Posterior cingulate gyrus (tissue), 11 donors: ENCODE results near the gene ZSWIM5.
"Not testable (repeated sequence)": the region's sequence is repeated elsewhere in the genome, so short reads cannot be mapped to it uniquely, and the experiment has no call there.

Source experiments
- DNase-seq, 10 donors: peaks; one replicate each; pipeline versions ENCODE4 v3.0.0 to v3.0.0-alpha.2; 2020 to 2021; ENCODE audit warnings: mixed read lengths in 3 of 10
- intact Hi-C: fragments of 100-400 bp; cut with DNase I; formaldehyde crosslinking; loops from one replicate; pipeline ENCODE4 v1.15.1; 2023

The ZSWIM5 gene

GRCh38 chr1:45148209-45148825 lies 58.1 kb downstream of the ZSWIM5 start:
- DNase-seq: no peak
- intact Hi-C loops: no loop called here

- DNase-seq: no peak
- intact Hi-C loops: no loop called here
Measured at GRCh38 chr1:45146833-45147232, 59.6 kb downstream of the ZSWIM5 start.

- intact Hi-C loops: no loop called here
- no peak for DNase-seq
Measured at GRCh38 chr1:45141247-45142003, 65.0 kb downstream of the ZSWIM5 start.

GRCh38 chr1:45136984-45137383 lies 69.4 kb downstream of the ZSWIM5 start:
- intact Hi-C loops: no loop called here
- DNase-seq: no peak

GRCh38 chr1:45135316-45135715 lies 71.1 kb downstream of the ZSWIM5 start:
- no peak for DNase-seq
- intact Hi-C loops: no loop called here

GRCh38 chr1:45134461-45134873 lies 71.9 kb downstream of the ZSWIM5 start:
- DNase-seq: no peak
- intact Hi-C loops: no loop called here

- intact Hi-C loops, DNase-seq: not testable (repeated sequence)
Measured at GRCh38 chr1:45132719-45133118, 73.7 kb downstream of the ZSWIM5 start.

- DNase-seq: no peak
- intact Hi-C loops: no loop called here
Measured at GRCh38 chr1:45123358-45123757, 83.0 kb downstream of the ZSWIM5 start.

- DNase-seq: no peak
- intact Hi-C loops: no loop called here
Measured at GRCh38 chr1:45122724-45123123, 83.7 kb downstream of the ZSWIM5 start.

- DNase-seq: no peak
- intact Hi-C loops: no loop called here
Measured at GRCh38 chr1:45117766-45118165, 88.6 kb downstream of the ZSWIM5 start.

GRCh38 chr1:45116820-45117219 lies 89.6 kb downstream of the ZSWIM5 start:
- intact Hi-C loops: no loop called here
- no peak for DNase-seq

- intact Hi-C loops: no loop called here
- DNase-seq: no peak
Measured at GRCh38 chr1:45116340-45116739, 90.1 kb downstream of the ZSWIM5 start.

- intact Hi-C loops, DNase-seq: not testable (repeated sequence)
Measured at GRCh38 chr1:45115198-45115597, 91.2 kb downstream of the ZSWIM5 start.

GRCh38 chr1:45112661-45113060 lies 93.7 kb downstream of the ZSWIM5 start:
- intact Hi-C loops: no loop called here
- DNase-seq: no peak

GRCh38 chr1:45111239-45111638 lies 95.2 kb downstream of the ZSWIM5 start:
- no peak for DNase-seq
- intact Hi-C loops: no loop called here

GRCh38 chr1:45107782-45108181 lies 98.6 kb downstream of the ZSWIM5 start:
- intact Hi-C loops: no loop called here
- DNase-seq: no peak

GRCh38 chr1:45106864-45107263 lies 99.5 kb downstream of the ZSWIM5 start:
- DNase-seq, intact Hi-C loops: not testable (repeated sequence)

- intact Hi-C loops: not testable (repeated sequence)
- DNase-seq: peak in 2 of 10 donors; percentile 75 to 80
Measured at GRCh38 chr1:45106156-45106545, 100.3 kb downstream of the ZSWIM5 start.

- peak in 2 of 10 donors; percentile 79 to 83 for DNase-seq
- intact Hi-C loops: not testable (repeated sequence)
Measured at GRCh38 chr1:45105486-45106155, 100.8 kb downstream of the ZSWIM5 start.

- no peak for DNase-seq
- intact Hi-C loops: no loop called here
Measured at GRCh38 chr1:45103534-45103933, 102.9 kb downstream of the ZSWIM5 start.

GRCh38 chr1:45101947-45102346 lies 104.5 kb downstream of the ZSWIM5 start:
- no peak for DNase-seq
- intact Hi-C loops: no loop called here

- intact Hi-C loops, DNase-seq: not testable (repeated sequence)
Measured at GRCh38 chr1:45101528-45101927, 104.9 kb downstream of the ZSWIM5 start.
